H1 (cell line): ENCODE data around the gene GIGYF2. TPM values are rescaled to one million over a fixed set of nuclear protein-coding genes. Genes with fewer than 3 reads are reported as not detected.

Experiments
- CTCF ChIA-PET: fragments of 300-600 bp; sonication (Branson Sonifier 250); formaldehyde crosslinking; loops from one replicate; lab custom pipeline; 2021; ENCODE audit not compliant: partially characterized antibody; lab: Charles Lee
- POLR2A ChIA-PET: fragments of 300-600 bp; sonication (Branson Sonifier 250); formaldehyde crosslinking; loops from one replicate; lab custom pipeline; 2021; ENCODE audit warnings: inconsistent platforms; ENCODE audit not compliant: partially characterized antibody; lab: Charles Lee
- DNase-seq, 2 experiments: peaks; one replicate each; pipeline versions ENCODE4 v3.0.0 to v3.0.0-alpha.2; 2010 to 2022; ENCODE audit warnings: low spot score in 2 of 2, low read depth in 1 of 2, mixed read lengths in 1 of 2
- FAIRE-seq: peaks from 2 replicates; lab custom pipeline; 2011; peaks lifted over from hg19 to GRCh38; lab: Jason Lieb, UNC
- H2AFZ ChIP-seq: 2 replicates; pipeline ENCODE4 v1.8.1; 2012; ENCODE audit warnings: low read length, inconsistent platforms
- H2AK5ac ChIP-seq: 2 replicates; pipeline ENCODE4 v1.6.1; 2013; ENCODE audit warnings: low read depth, low read length
- H2BK120ac ChIP-seq: replicated peaks from 2 replicates; pipeline ENCODE3; 2013; ENCODE audit warnings: low read depth, low read length, inconsistent platforms
- H2BK12ac ChIP-seq: 2 replicates; pipeline ENCODE4 v1.6.1; 2013; ENCODE audit warnings: low read depth, low read length
- H2BK15ac ChIP-seq: 2 replicates; pipeline ENCODE4 v1.6.1; 2013; ENCODE audit warnings: low read length
- H2BK20ac ChIP-seq: 2 replicates; pipeline ENCODE4 v1.6.1; 2013; ENCODE audit warnings: low read length
- H2BK5ac ChIP-seq: 2 replicates; pipeline ENCODE4 v1.6.1; 2013; ENCODE audit warnings: low read depth, low read length
- H3K14ac ChIP-seq: 2 replicates; pipeline ENCODE4 v1.6.1; 2013; ENCODE audit warnings: inconsistent platforms; ENCODE audit not compliant: insufficient read length
- H3K18ac ChIP-seq: 2 replicates; pipeline ENCODE4 v1.6.1; 2013; ENCODE audit warnings: low read length; ENCODE audit errors: extremely low read depth
- H3K23ac ChIP-seq: 2 replicates; pipeline ENCODE4 v1.6.1; 2013; ENCODE audit warnings: inconsistent platforms; ENCODE audit not compliant: insufficient read length
- H3K23me2 ChIP-seq: 2 replicates; pipeline ENCODE4 v1.6.1; 2013; ENCODE audit warnings: low read depth, low read length
- H3K27ac ChIP-seq: 2 replicates; pipeline ENCODE4 v1.6.1; 2011; ENCODE audit warnings: low read depth, low read length, inconsistent platforms
- H3K27me3 ChIP-seq, 4 experiments: replicated peaks in 1 of 4; 1 replicate in 1 of 4; 2 replicates in 3 of 4; pipeline versions ENCODE4 v1.6.1 to v1.8.1; 2011 to 2013; ENCODE audit warnings: low read length in 3 of 4, mild to moderate bottlenecking in 3 of 4, inconsistent platforms in 2 of 4, mixed read lengths in 2 of 4, moderate library complexity in 1 of 4; ENCODE audit not compliant: control insufficient read depth in 3 of 4, insufficient read depth in 3 of 4; ENCODE audit errors: extremely low read depth in 1 of 4
- H3K36me3 ChIP-seq, 4 experiments: 2 replicates each; pipeline versions ENCODE4 v1.6.1 to v1.8.1; 2011 to 2013; ENCODE audit warnings: mild to moderate bottlenecking in 4 of 4, low read length in 3 of 4, moderate library complexity in 2 of 4, control low read depth in 1 of 4, inconsistent platforms in 1 of 4; ENCODE audit not compliant: insufficient read depth in 4 of 4, control insufficient read depth in 2 of 4
- H3K4ac ChIP-seq: replicated peaks from 2 replicates; pipeline ENCODE3; 2013; ENCODE audit warnings: low read length, low read depth, mixed read lengths, inconsistent platforms; ENCODE audit not compliant: insufficient read length
- H3K4me1 ChIP-seq, 4 experiments: replicated peaks in 1 of 4; 1 replicate in 1 of 4; 2 replicates in 3 of 4; pipeline versions ENCODE4 v1.6.1 to v1.8.1; 2011 to 2013; ENCODE audit warnings: low read length in 3 of 4, inconsistent platforms in 2 of 4, mixed read lengths in 1 of 4; ENCODE audit not compliant: insufficient read depth in 4 of 4, control insufficient read depth in 3 of 4
- H3K4me2 ChIP-seq, 2 experiments: 2 replicates each; pipeline versions ENCODE4 v1.6.1 to v1.8.1; 2011 to 2013; ENCODE audit warnings: low read depth in 2 of 2, low read length in 2 of 2, control low read depth in 1 of 2, inconsistent platforms in 1 of 2, mild to moderate bottlenecking in 1 of 2; ENCODE audit not compliant: insufficient read depth in 1 of 2
- H3K4me3 ChIP-seq, 4 experiments: fragments of 200-600, 300-600 bp in 1 of 4; sonication (generic), shearing (Covaris generic), sonication (Bioruptor Twin) in 1 of 4; 2 replicates each; pipeline versions ENCODE4 v1.5.1 to v1.8.1; 2011 to 2016; ENCODE audit warnings: low read length in 4 of 4, low read depth in 3 of 4, control low read depth in 2 of 4, inconsistent platforms in 2 of 4, mild to moderate bottlenecking in 2 of 4, mixed read lengths in 1 of 4, moderate library complexity in 1 of 4; ENCODE audit not compliant: insufficient read depth in 2 of 4; ENCODE audit errors: extremely low read depth in 1 of 4
- H3K56ac ChIP-seq: replicated peaks from 2 replicates; pipeline ENCODE3; 2013; ENCODE audit warnings: low read depth, mild to moderate bottlenecking, mixed read lengths, low read length, inconsistent platforms; ENCODE audit not compliant: insufficient read length
- H3K79me1 ChIP-seq: 2 replicates; pipeline ENCODE4 v1.6.1; 2013; ENCODE audit warnings: low read depth, low read length, control low read depth
- H3K79me2 ChIP-seq, 2 experiments: 2 replicates each; pipeline versions ENCODE4 v1.6.1 to v1.8.1; 2012 to 2013; ENCODE audit warnings: low read length in 2 of 2, mild to moderate bottlenecking in 2 of 2, inconsistent platforms in 1 of 2; ENCODE audit not compliant: insufficient read depth in 2 of 2, control insufficient read depth in 1 of 2
- H3K9ac ChIP-seq, 4 experiments: replicated peaks in 1 of 4; 1 replicate in 1 of 4; 2 replicates in 3 of 4; pipeline versions ENCODE4 v1.6.1 to v1.8.1; 2011 to 2013; ENCODE audit warnings: low read depth in 3 of 4, low read length in 3 of 4, control low read depth in 2 of 4, mild to moderate bottlenecking in 2 of 4, moderate library complexity in 2 of 4, inconsistent platforms in 1 of 4; ENCODE audit errors: extremely low read depth in 1 of 4
- H3K9me3 ChIP-seq, 2 experiments: 2 replicates each; pipeline versions ENCODE4 v1.6.1 to v1.8.1; 2012 to 2013; ENCODE audit warnings: mild to moderate bottlenecking in 2 of 2, moderate library complexity in 2 of 2, control low read depth in 1 of 2, inconsistent platforms in 1 of 2, low read depth in 1 of 2, low read length in 1 of 2, mixed read lengths in 1 of 2; ENCODE audit not compliant: insufficient read depth in 2 of 2
- H4K20me1 ChIP-seq, 2 experiments: replicated peaks in 1 of 2; 2 replicates each; pipeline versions ENCODE3 to v1.8.1; 2011 to 2013; ENCODE audit warnings: inconsistent platforms in 2 of 2, low read length in 2 of 2, mild to moderate bottlenecking in 1 of 2; ENCODE audit not compliant: insufficient read depth in 2 of 2, control insufficient read depth in 1 of 2
- H4K5ac ChIP-seq: 2 replicates; pipeline ENCODE4 v1.6.1; 2013; ENCODE audit warnings: low read length, low read depth, mixed read lengths, inconsistent platforms; ENCODE audit not compliant: insufficient read length
- H4K8ac ChIP-seq: 2 replicates; pipeline ENCODE4 v1.8.0; 2013; ENCODE audit warnings: mild to moderate bottlenecking, moderate library complexity, low read length, inconsistent platforms; ENCODE audit not compliant: insufficient read depth; ENCODE audit errors: extremely low read depth
- H4K91ac ChIP-seq: replicated peaks from 2 replicates; pipeline ENCODE3; 2013; ENCODE audit warnings: low read length, mixed read lengths, inconsistent platforms; ENCODE audit not compliant: insufficient read length
- ATF2 ChIP-seq: IDR thresholded peaks from 2 replicates; pipeline ENCODE4 v1.6.1; 2012; ENCODE audit warnings: low read length, inconsistent platforms
- CBX5 ChIP-seq: fragments of 300-800, 300-1000 bp; sonication (generic); IDR thresholded peaks from 2 replicates; pipeline ENCODE4 v1.7.1; 2016; ENCODE audit warnings: antibody characterized with exemption, low read length, low read depth
- CHD1 ChIP-seq: IDR thresholded peaks from 2 replicates; pipeline ENCODE4 v1.6.1; 2012; ENCODE audit warnings: low read depth, low read length, improper control_type of control experiment
- CREB1 ChIP-seq: IDR thresholded peaks from 2 replicates; pipeline ENCODE4 v1.6.1; 2012; ENCODE audit warnings: inconsistent platforms
- EP300 ChIP-seq, 2 experiments: IDR thresholded peaks; 1 replicate in 1 of 2; 2 replicates in 1 of 2; pipeline ENCODE4 v1.6.1; 2011 to 2012; ENCODE audit warnings: low read depth in 2 of 2, low read length in 2 of 2, mild to moderate bottlenecking in 2 of 2, borderline replicate concordance in 1 of 2, inconsistent platforms in 1 of 2, moderate library complexity in 1 of 2
- KDM1A ChIP-seq: fragments of 200-600, 300-600 bp; sonication (generic); IDR thresholded peaks from 2 replicates; pipeline ENCODE4 v1.7.1; 2016; ENCODE audit warnings: mild to moderate bottlenecking, low read length, borderline replicate concordance
- MAFK ChIP-seq: IDR thresholded peaks from 2 replicates; pipeline ENCODE4 v1.6.1; 2012; ENCODE audit warnings: low read depth, mild to moderate bottlenecking, improper control_type of control experiment, low read length
- POU5F1 ChIP-seq: IDR thresholded peaks from 2 replicates; pipeline ENCODE4 v1.6.1; 2011; ENCODE audit warnings: low read depth, mild to moderate bottlenecking, low read length, moderate library complexity
- RXRA ChIP-seq: IDR thresholded peaks from 2 replicates; pipeline ENCODE4 v1.6.1; 2011; ENCODE audit warnings: low read depth, mild to moderate bottlenecking, low read length, moderate library complexity; ENCODE audit not compliant: insufficient read depth
- SIN3A ChIP-seq, 2 experiments: IDR thresholded peaks in 1 of 2; conservative IDR thresholded peaks in 1 of 2; 2 replicates each; pipeline ENCODE4 v1.6.1; 2011 to 2012; ENCODE audit warnings: low read length in 2 of 2, improper control_type of control experiment in 1 of 2, low read depth in 1 of 2, mild to moderate bottlenecking in 1 of 2
- WGBS, 2 experiments: shearing (Covaris generic) in 1 of 2; methylation state at CpG; one replicate each; pipeline versions ENCODE4 v1.1.6 to v1.1.7; 2013 to 2015; ENCODE audit warnings: low lambda C conversion rate in 2 of 2, mixed read lengths in 2 of 2, inconsistent platforms in 1 of 2, low coverage in 1 of 2, missing lambda C conversion rate in 1 of 2; ENCODE audit not compliant: insufficient replicate concordance in 2 of 2, insufficient coverage in 1 of 2, insufficient read length in 1 of 2; ENCODE audit errors: extremely low coverage in 1 of 2, missing lambda C conversion rate in 1 of 2; 5-methylcytosine and 5-hydroxymethylcytosine counted together
- polyA plus RNA-seq, 7 experiments: library from polyadenylated mRNA; depleted of rRNA in 3 of 7; stranded (reverse) in 5 of 7; unstranded in 2 of 7; fragments of >200 nt in 5 of 7; fragments of 200-250 nt in 2 of 7; gene quantifications; 1 replicate in 5 of 7; 2 replicates in 1 of 7; 4 replicates in 1 of 7; pipeline versions ENCODE4 v1.2.1 to v1.2.3, GENCODE V29; 2011 to 2013; ENCODE audit warnings: missing spikeins in 2 of 7, mixed read lengths in 2 of 7
- total RNA-seq: library from RNA; stranded (reverse); fragmentation: NEBNext Ultra II Directional; extraction: Animal tissue kit (Norgen Biotek cat#: 25700); gene quantifications from 2 replicates; pipeline ENCODE4 v1.2.1, GENCODE V29; 2021
- TF ChIP-seq, protein P1 (sequence below): IDR thresholded peaks from 2 replicates; pipeline ENCODE4 v1.6.1; 2012; ENCODE audit warnings: inconsistent platforms

GIGYF2 gene
- total and polyA plus RNA-seq, 2 of the 8 experiments (the other 6 are each of a cell fraction or from before 2014, with no cell fraction given) = 22.3 to 62.0 TPM

GRCh38 chr2:232863996-232864395, 166.9 kb downstream of the GIGYF2 start:
- 90% methylated on average over 2 of the region's 2 CpGs; no CpG with 5 or more reads in 1 of the 2 experiments for WGBS, 2 experiments

More at GRCh38 chr2:232863996-232864395, 166.9 kb downstream of the GIGYF2 start:
- Histone ChIP-seq H2BK120ac (no peak overlapping the region), H2AFZ (no peak overlapping the region), H4K5ac (no peak overlapping the region), H3K36me3 (0 out of 8 replicates have a peak, but pooled peaks cover 0 to 2% (median under 1%) of the 10 kb centered on the region in 4 experiments), H3K79me1 (0 out of 2 replicates have a peak, but pooled peaks cover 2% of the 10 kb centered on the region), H2BK15ac (no peak overlapping the region), H3K23me2 (no peaks in the 10 kb centered on the region), H2AK5ac (no peak overlapping the region), H2BK12ac (no peak overlapping the region), H3K4me3 (no peak overlapping the region), H3K79me2 (no peaks in the 10 kb centered on the region), H3K4me2 (no peak overlapping the region), H3K56ac (no peak overlapping the region), H4K91ac (no peak overlapping the region), H3K14ac (no peak overlapping the region), H4K20me1 (no peaks in the 10 kb centered on the region), H2BK5ac (no peak overlapping the region), H3K18ac (no peak overlapping the region), H3K9me3 (no peaks in the 10 kb centered on the region), H2BK20ac (no peak overlapping the region), H3K9ac (no peak overlapping the region), H3K23ac (no peak overlapping the region), H3K4me1 (no peaks in the 10 kb centered on the region), H3K27ac (no peak overlapping the region), H3K27me3 (no peaks in the 10 kb centered on the region), H3K4ac (no peak overlapping the region), H4K8ac (no peak overlapping the region)
- TF ChIP-seq EP300 (IDR thresholded peaks at IDR 0.05; ENCODE audit: borderline replicate concordance in 1 of 2, low read depth in 2 of 2, low read length in 2 of 2) = no peak
- TF ChIP-seq SIN3A (conservative IDR thresholded peaks at IDR 0.05 in 1 of 2, IDR thresholded peaks at IDR 0.05 in 1 of 2; ENCODE audit: low read depth in 1 of 2, low read length in 2 of 2) = no peak
- no peak for TF ChIP-seq CREB1
- TF ChIP-seq KDM1A = no peak
- TF ChIP-seq RXRA = no peak
- TF ChIP-seq, protein P1, sequence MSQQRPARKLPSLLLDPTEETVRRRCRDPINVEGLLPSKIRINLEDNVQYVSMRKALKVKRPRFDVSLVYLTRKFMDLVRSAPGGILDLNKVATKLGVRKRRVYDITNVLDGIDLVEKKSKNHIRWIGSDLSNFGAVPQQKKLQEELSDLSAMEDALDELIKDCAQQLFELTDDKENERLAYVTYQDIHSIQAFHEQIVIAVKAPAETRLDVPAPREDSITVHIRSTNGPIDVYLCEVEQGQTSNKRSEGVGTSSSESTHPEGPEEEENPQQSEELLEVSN = no peak
- no peak for TF ChIP-seq CBX5
- no peak for TF ChIP-seq MAFK
- no peak for TF ChIP-seq ATF2
- TF ChIP-seq POU5F1 = no peak
- TF ChIP-seq CHD1 = no peak
- no peak for DNase-seq
- POLR2A ChIA-PET = no interaction called here
- FAIRE-seq = no peak
- CTCF ChIA-PET = no interaction called here
